ENCODE results near the gene MPEG1.

The MPEG1 gene

GRCh38 chr11:59173080-59173963, 39.4 kb downstream of the MPEG1 start:
- in situ Hi-C loops (cut with MboI; ENCODE audit: low sequenced_read_pairs), result no loop called here

GRCh38 chr11:59172345-59173079, 40.2 kb downstream of the MPEG1 start:
- in situ Hi-C loops (cut with MboI; ENCODE audit: low sequenced_read_pairs), result no loop called here

- in situ Hi-C loops (cut with MboI; ENCODE audit: low sequenced_read_pairs), result no loop called here
Observed at GRCh38 chr11:59171508-59172322, 41.0 kb downstream of the MPEG1 start, which contains the start of gene DTX4. Gene DTX4, plus strand, starts transcription at chr11:59172132. Its CDS starts 464 bp downstream, at chr11:59172596.

DNA sequence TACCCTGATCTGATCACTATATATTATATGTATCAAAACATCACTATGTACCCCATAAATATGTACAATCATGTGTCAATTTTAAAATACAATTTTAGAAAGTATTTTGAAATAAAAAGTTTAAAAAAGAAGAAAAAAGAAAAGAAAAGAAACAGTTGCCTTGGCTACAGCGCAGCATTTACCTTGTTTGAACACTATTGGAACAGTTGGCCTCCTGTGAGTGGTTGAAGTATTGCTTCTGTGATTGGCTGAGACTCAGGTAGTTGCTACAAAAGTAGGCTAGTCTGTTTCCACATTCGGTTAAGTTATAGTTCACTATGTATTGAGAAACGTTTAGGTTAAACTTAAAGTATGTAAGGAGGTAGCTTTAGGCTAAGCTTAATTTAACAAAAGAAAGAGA, 48.7 kb downstream of the MPEG1 start:
- in situ Hi-C loops (cut with MboI; ENCODE audit: low sequenced_read_pairs), result no loop called here

Measured in HL-60/S4 treated with retinoic acid at 250 ng/mL for 4 days and 3 days (cell line).